KMS-11 (cell line): ENCODE results near the gene PCTP.

ENCODE experiments used
- H2AFZ ChIP-seq: fragments of 200-600 bp; sonication (generic); 2 replicates; pipeline ENCODE4 v1.6.1; 2016; ENCODE audit warnings: antibody characterized with exemption, mixed run types, low read depth
- H3K27ac ChIP-seq: fragments of 200-600 bp; sonication (generic); 2 replicates; pipeline ENCODE4 v1.6.1; 2016; ENCODE audit warnings: mild to moderate bottlenecking, mixed run types
- H3K27me3 ChIP-seq: fragments of 200-600 bp; sonication (generic); 2 replicates; pipeline ENCODE4 v1.6.1; 2017; ENCODE audit warnings: mild to moderate bottlenecking, low read depth, mixed run types, moderate library complexity; ENCODE audit not compliant: insufficient read depth
- H3K36me3 ChIP-seq: fragments of 200-600 bp; sonication (generic); 2 replicates; pipeline ENCODE4 v1.6.1; 2017; ENCODE audit warnings: mild to moderate bottlenecking, mixed run types; ENCODE audit not compliant: insufficient read depth
- H3K4me1 ChIP-seq: fragments of 200-600 bp; sonication (generic); 2 replicates; pipeline ENCODE4 v1.6.1; 2016; ENCODE audit warnings: mild to moderate bottlenecking, low read depth, mixed run types; ENCODE audit not compliant: poor library complexity, severe bottlenecking
- H3K4me2 ChIP-seq: fragments of 200-600 bp; sonication (generic); 2 replicates; pipeline ENCODE4 v1.7.0; 2016; ENCODE audit warnings: mild to moderate bottlenecking, mixed run types
- H3K4me3 ChIP-seq: fragments of 200-600 bp; sonication (generic); IDR thresholded peaks from 2 replicates; pipeline ENCODE4 v1.6.1; 2017; ENCODE audit warnings: low read depth, low read length, mixed read lengths; ENCODE audit not compliant: insufficient read depth
- H3K79me2 ChIP-seq: fragments of 200-600 bp; sonication (generic); 2 replicates; pipeline ENCODE4 v1.6.1; 2016; ENCODE audit warnings: low read depth, mixed run types; ENCODE audit not compliant: insufficient read depth
- H3K9ac ChIP-seq: fragments of 200-600 bp; sonication (generic); 2 replicates; pipeline ENCODE4 v1.6.1; 2016; ENCODE audit warnings: mild to moderate bottlenecking, mixed run types
- H4K20me1 ChIP-seq: fragments of 200-600 bp; sonication (generic); 2 replicates; pipeline ENCODE4 v1.6.1; 2016; ENCODE audit warnings: mild to moderate bottlenecking, mixed run types; ENCODE audit not compliant: insufficient read depth
- TF ChIP-seq, protein P1 (sequence below): fragments of 200-600 bp; sonication (generic); conservative IDR thresholded peaks from 2 replicates; pipeline ENCODE4 v1.6.1; 2017; ENCODE audit warnings: low read depth, mild to moderate bottlenecking, antibody characterized with exemption, low read length, moderate library complexity, mixed read lengths

Gene PCTP

DNA sequence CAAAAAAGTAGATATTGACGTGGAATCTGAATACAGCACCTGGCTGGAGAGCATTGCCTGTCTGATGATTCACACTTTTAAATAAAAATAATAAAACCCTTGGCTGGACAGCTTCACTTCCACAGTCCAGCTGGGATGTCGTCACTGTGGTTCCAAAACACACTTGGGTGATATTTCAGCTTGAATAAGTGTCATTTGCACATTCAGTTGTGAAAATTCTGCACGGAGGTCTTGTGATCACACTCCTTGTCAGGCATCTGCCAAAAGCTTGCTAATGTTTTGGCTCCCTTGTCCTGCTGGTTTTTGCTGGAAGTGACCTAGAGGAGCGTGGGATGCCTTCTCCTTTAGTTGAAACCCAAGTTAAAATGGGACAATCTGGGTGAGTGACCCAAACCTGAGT lies 60.7 kb downstream of the PCTP start:
- Histone ChIP-seq H2AFZ (no peak overlapping the region), H3K4me2 (no peak overlapping the region), H3K27me3 (no peaks in the 10 kb centered on the region), H3K4me3 (no peak overlapping the region), H3K36me3 (no peaks in the 10 kb centered on the region), H3K27ac (no peak overlapping the region), H4K20me1 (no peaks in the 10 kb centered on the region), H3K79me2 (no peaks in the 10 kb centered on the region), H3K4me1 (no peaks in the 10 kb centered on the region), H3K9ac (no peak overlapping the region)
- TF ChIP-seq, protein P1, sequence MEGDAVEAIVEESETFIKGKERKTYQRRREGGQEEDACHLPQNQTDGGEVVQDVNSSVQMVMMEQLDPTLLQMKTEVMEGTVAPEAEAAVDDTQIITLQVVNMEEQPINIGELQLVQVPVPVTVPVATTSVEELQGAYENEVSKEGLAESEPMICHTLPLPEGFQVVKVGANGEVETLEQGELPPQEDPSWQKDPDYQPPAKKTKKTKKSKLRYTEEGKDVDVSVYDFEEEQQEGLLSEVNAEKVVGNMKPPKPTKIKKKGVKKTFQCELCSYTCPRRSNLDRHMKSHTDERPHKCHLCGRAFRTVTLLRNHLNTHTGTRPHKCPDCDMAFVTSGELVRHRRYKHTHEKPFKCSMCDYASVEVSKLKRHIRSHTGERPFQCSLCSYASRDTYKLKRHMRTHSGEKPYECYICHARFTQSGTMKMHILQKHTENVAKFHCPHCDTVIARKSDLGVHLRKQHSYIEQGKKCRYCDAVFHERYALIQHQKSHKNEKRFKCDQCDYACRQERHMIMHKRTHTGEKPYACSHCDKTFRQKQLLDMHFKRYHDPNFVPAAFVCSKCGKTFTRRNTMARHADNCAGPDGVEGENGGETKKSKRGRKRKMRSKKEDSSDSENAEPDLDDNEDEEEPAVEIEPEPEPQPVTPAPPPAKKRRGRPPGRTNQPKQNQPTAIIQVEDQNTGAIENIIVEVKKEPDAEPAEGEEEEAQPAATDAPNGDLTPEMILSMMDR: no peak

DNA sequence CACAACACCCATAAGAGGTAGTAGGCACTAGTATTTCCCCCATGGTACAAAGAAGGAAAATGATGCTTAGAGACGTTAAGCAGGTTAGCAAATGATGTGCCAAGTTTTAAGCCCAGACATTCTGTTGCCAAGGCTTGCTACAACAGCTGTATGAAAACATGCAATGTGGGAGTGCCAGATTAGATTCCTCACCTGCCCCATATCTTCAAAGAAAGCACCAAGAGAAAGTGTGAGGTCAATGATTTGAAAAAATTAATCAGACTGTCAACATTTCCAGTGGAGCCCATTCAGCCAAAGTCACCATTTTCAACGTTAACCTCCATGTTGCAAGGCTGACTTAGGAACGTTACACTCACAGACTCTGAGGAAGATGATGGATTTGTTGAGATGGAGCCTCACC lies 61.5 kb downstream of the PCTP start:
- no peak overlapping the region for H3K4me3 ChIP-seq
- H4K20me1 ChIP-seq: no peaks in the 10 kb centered on the region
- H3K9ac ChIP-seq: no peak overlapping the region
- TF ChIP-seq, protein P1: no peak
- no peak overlapping the region for H3K27ac ChIP-seq
- H3K4me2 ChIP-seq: no peak overlapping the region
- no peak overlapping the region for H2AFZ ChIP-seq
- H3K79me2 ChIP-seq: no peaks in the 10 kb centered on the region
- H3K4me1 ChIP-seq: no peaks in the 10 kb centered on the region
- no peaks in the 10 kb centered on the region for H3K36me3 ChIP-seq
- no peaks in the 10 kb centered on the region for H3K27me3 ChIP-seq

DNA sequence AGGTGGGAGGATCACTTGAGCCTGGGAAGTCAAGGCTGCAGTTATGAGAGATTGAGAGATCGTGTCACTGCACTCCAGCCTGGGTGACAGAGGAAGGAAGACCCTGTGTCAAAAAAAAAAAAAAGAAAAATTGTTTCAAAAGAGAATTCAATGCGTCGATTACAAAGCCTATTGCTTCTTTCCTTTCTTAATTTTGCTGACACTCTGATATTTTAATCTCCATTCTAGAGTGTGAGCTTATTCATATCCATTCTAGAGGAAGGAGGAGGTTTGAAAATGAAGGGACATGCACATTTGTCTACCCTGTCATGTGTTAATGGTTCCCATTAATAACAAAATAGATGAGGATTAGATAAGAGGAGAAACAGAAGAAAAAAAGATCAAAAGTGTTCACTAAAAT lies 63.1 kb downstream of the PCTP start:
- H3K4me1 ChIP-seq: no peaks in the 10 kb centered on the region
- H3K9ac ChIP-seq: no peak overlapping the region
- no peaks in the 10 kb centered on the region for H3K79me2 ChIP-seq
- no peaks in the 10 kb centered on the region for H3K27me3 ChIP-seq
- H3K27ac ChIP-seq: no peak overlapping the region
- no peak overlapping the region for H3K4me2 ChIP-seq
- H3K4me3 ChIP-seq: no peak overlapping the region
- no peak overlapping the region for H2AFZ ChIP-seq
- no peaks in the 10 kb centered on the region for H3K36me3 ChIP-seq
- TF ChIP-seq, protein P1: no peak
- H4K20me1 ChIP-seq: no peaks in the 10 kb centered on the region

DNA sequence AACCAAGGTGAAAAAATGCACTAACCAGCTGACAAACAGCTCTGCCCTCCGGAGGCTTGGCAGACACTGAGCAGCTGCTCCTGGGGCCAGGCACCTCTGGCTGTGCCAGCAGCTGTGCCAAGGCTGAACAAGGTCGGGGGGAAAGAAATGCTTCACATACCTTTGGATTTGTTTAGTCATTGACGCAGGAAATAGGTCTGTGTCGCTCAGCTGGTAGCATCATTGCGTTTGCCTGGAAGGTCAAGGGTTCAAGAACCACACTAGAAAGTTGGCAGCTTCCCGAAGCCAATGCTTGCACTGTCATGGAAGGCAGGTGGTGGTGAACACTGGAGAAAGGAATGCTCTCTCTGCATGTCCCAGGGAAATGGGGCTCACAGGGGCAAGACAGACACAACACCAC lies 63.5 kb downstream of the PCTP start:
- Histone ChIP-seq H3K27me3 (no peaks in the 10 kb centered on the region), H3K4me3 (no peak overlapping the region), H3K79me2 (no peaks in the 10 kb centered on the region), H3K4me1 (no peaks in the 10 kb centered on the region), H3K4me2 (no peak overlapping the region), H4K20me1 (no peaks in the 10 kb centered on the region), H2AFZ (no peak overlapping the region), H3K27ac (no peak overlapping the region), H3K36me3 (no peaks in the 10 kb centered on the region), H3K9ac (no peak overlapping the region)
- TF ChIP-seq, protein P1: no peak
